GM12878 (cell line): ENCODE data around the gene RGS16.

Experiments used
- BCL11A ChIP-seq: IDR thresholded peaks from 2 replicates; pipeline ENCODE4 v1.6.1; 2011; ENCODE audit warnings: low read depth, low read length
- EP300 ChIP-seq, 2 experiments: fragments of 150-350 bp in 1 of 2; IDR thresholded peaks; 2 replicates each; pipeline ENCODE4 v1.6.1; 2011 to 2012; ENCODE audit warnings: low read depth in 2 of 2, low read length in 2 of 2, borderline replicate concordance in 1 of 2, improper control_type of control experiment in 1 of 2, inconsistent platforms in 1 of 2; ENCODE audit not compliant: control insufficient read depth in 1 of 2
- SMAD1 ChIP-seq: fragments of 450-650 bp; IDR thresholded peaks from 2 replicates; pipeline ENCODE4 v1.6.1; 2018; ENCODE audit warnings: mild to moderate bottlenecking, low read depth; ENCODE audit not compliant: partially characterized antibody
- SP1 ChIP-seq: IDR thresholded peaks from one replicate; pipeline ENCODE4 v1.6.1; 2011; ENCODE audit warnings: low read depth, low read length
- TF ChIP-seq, protein P1 (sequence below), 3 experiments: IDR thresholded peaks in 2 of 3; conservative IDR thresholded peaks in 1 of 3; 2 replicates each; pipeline ENCODE4 v1.5.1; 2011; ENCODE audit warnings: low read depth in 3 of 3, low read length in 3 of 3, mild to moderate bottlenecking in 3 of 3, control low read depth in 2 of 3, moderate library complexity in 2 of 3, inconsistent platforms in 1 of 3, mixed read lengths in 1 of 3; ENCODE audit not compliant: control insufficient read depth in 2 of 3, insufficient read depth in 1 of 3; ENCODE audit errors: extremely low read depth in 1 of 3
- TF ChIP-seq, protein P2 (sequence below): IDR thresholded peaks from 2 replicates; pipeline ENCODE4 v1.6.1; 2011; ENCODE audit warnings: low read depth, low read length, improper control_type of control experiment, borderline replicate concordance

DNA sequence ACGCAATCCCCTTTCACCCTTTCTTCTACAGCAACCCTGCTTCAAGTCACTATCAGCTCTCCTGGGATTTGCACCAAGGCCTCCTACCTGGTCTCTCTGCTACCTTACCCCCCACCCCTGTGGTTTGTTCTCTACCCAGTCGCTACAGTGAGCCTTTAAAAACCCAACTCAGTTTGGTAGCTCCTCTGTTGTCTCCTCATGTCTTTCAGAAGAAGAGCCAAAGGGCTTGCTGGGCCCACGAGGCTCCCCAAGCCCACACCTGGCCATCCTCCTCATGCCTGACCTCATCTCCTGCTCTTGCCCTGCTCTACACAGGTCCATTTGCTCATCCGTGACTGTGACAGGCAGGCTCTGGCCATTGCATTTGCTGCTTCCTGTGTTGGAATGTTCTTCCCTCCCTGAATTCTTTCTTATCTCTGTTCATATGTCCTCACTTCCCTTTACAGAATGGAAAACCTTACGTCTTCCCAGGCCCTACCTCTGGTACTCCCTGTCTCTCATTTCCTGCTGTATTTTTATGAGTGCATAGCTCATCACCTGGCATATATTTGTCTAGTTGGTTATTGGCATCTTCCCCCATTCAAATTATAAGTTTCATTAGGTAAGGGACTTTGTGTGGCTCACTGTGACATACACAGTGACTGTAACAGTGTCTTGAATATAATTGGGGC lies 3.3 kb downstream of the RGS16 start:
- TF ChIP-seq, protein P1, sequence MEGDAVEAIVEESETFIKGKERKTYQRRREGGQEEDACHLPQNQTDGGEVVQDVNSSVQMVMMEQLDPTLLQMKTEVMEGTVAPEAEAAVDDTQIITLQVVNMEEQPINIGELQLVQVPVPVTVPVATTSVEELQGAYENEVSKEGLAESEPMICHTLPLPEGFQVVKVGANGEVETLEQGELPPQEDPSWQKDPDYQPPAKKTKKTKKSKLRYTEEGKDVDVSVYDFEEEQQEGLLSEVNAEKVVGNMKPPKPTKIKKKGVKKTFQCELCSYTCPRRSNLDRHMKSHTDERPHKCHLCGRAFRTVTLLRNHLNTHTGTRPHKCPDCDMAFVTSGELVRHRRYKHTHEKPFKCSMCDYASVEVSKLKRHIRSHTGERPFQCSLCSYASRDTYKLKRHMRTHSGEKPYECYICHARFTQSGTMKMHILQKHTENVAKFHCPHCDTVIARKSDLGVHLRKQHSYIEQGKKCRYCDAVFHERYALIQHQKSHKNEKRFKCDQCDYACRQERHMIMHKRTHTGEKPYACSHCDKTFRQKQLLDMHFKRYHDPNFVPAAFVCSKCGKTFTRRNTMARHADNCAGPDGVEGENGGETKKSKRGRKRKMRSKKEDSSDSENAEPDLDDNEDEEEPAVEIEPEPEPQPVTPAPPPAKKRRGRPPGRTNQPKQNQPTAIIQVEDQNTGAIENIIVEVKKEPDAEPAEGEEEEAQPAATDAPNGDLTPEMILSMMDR (IDR thresholded peaks at IDR 0.05 in 2 of 3, conservative IDR thresholded peaks at IDR 0.05 in 1 of 3; ENCODE audit: control insufficient read depth in 2 of 3, extremely low read depth in 1 of 3, insufficient read depth in 1 of 3, low read depth in 3 of 3, low read length in 3 of 3): no peak
- TF ChIP-seq EP300 (IDR thresholded peaks at IDR 0.05; ENCODE audit: borderline replicate concordance in 1 of 2, control insufficient read depth in 1 of 2, low read depth in 2 of 2, low read length in 2 of 2) (no peak), BCL11A (no peak), SP1 (no peak), SMAD1 (no peak)
- TF ChIP-seq, protein P2, sequence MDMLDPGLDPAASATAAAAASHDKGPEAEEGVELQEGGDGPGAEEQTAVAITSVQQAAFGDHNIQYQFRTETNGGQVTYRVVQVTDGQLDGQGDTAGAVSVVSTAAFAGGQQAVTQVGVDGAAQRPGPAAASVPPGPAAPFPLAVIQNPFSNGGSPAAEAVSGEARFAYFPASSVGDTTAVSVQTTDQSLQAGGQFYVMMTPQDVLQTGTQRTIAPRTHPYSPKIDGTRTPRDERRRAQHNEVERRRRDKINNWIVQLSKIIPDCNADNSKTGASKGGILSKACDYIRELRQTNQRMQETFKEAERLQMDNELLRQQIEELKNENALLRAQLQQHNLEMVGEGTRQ: no peak
